CD14-positive monocyte (primary cell): Measurements from ENCODE around the gene SMAD2. TPM values are rescaled to one million over a fixed set of nuclear protein-coding genes. Genes with fewer than 3 reads are reported as not detected.

Experiments used
- DNase-seq, 3 donors: peaks; one replicate each; pipeline ENCODE4 v3.0.0-alpha.2; 2011 to 2022
- H2AFZ ChIP-seq: 2 replicates; pipeline ENCODE4 v1.6.0; 2012; ENCODE audit warnings: mild to moderate bottlenecking, low read depth, low read length, inconsistent platforms; ENCODE audit not compliant: insufficient read depth, poor library complexity, severe bottlenecking
- H3K27ac ChIP-seq, 2 donors: 1 replicate in 1 of 2; 2 replicates in 1 of 2; pipeline ENCODE4 v1.5.1; 2012 to 2013; ENCODE audit warnings: low read length in 2 of 2, control low read depth in 1 of 2, inconsistent platforms in 1 of 2, low read depth in 1 of 2, mild to moderate bottlenecking in 1 of 2
- H3K27me3 ChIP-seq, 2 donors: one replicate each; pipeline versions ENCODE4 v1.6.0 to v1.6.1; 2011 to 2013; ENCODE audit warnings: low read length in 2 of 2; ENCODE audit not compliant: control insufficient read depth in 2 of 2, insufficient read depth in 2 of 2
- H3K36me3 ChIP-seq, 2 donors: replicated peaks in 1 of 2; 1 replicate in 1 of 2; 2 replicates in 1 of 2; pipeline versions ENCODE4 v1.5.1 to v1.6.1; 2012 to 2013; ENCODE audit warnings: low read length in 2 of 2, control low read depth in 1 of 2, inconsistent platforms in 1 of 2, mild to moderate bottlenecking in 1 of 2; ENCODE audit not compliant: insufficient read depth in 2 of 2, control insufficient read depth in 1 of 2
- H3K4me1 ChIP-seq, 2 donors: 1 replicate in 1 of 2; 2 replicates in 1 of 2; pipeline versions ENCODE4 v1.5.1 to v1.6.1; 2012 to 2013; ENCODE audit warnings: low read length in 2 of 2, control low read depth in 1 of 2, inconsistent platforms in 1 of 2, mild to moderate bottlenecking in 1 of 2, moderate library complexity in 1 of 2; ENCODE audit not compliant: insufficient read depth in 2 of 2, control insufficient read depth in 1 of 2
- H3K4me2 ChIP-seq: replicated peaks from 2 replicates; pipeline ENCODE3; 2012; ENCODE audit warnings: low read length, moderate library complexity, mild to moderate bottlenecking; ENCODE audit not compliant: poor library complexity, severe bottlenecking; ENCODE audit errors: extremely low read depth
- H3K4me3 ChIP-seq, 3 experiments: fragments of 200-600 bp in 1 of 3; sonication (generic) in 1 of 3; replicated peaks in 1 of 3; 1 replicate in 2 of 3; 2 replicates in 1 of 3; pipeline ENCODE4 v1.5.1; 2011 to 2013; ENCODE audit warnings: low read length in 3 of 3, mild to moderate bottlenecking in 3 of 3, control low read depth in 2 of 3, low read depth in 2 of 3, inconsistent platforms in 1 of 3, moderate library complexity in 1 of 3
- H3K79me2 ChIP-seq: 2 replicates; pipeline ENCODE4 v1.6.0; 2012; ENCODE audit warnings: mild to moderate bottlenecking, control low read depth, inconsistent platforms, low read length, moderate library complexity; ENCODE audit not compliant: insufficient read depth
- H3K9ac ChIP-seq: 2 replicates; pipeline ENCODE4 v1.6.0; 2017; ENCODE audit warnings: low read length, mild to moderate bottlenecking; ENCODE audit not compliant: insufficient read depth, poor library complexity, severe bottlenecking
- H3K9me3 ChIP-seq, 2 donors: replicated peaks in 1 of 2; 1 replicate in 1 of 2; 2 replicates in 1 of 2; pipeline versions ENCODE4 v1.5.1 to v1.6.1; 2012 to 2013; ENCODE audit warnings: low read length in 2 of 2, control low read depth in 1 of 2; ENCODE audit not compliant: control insufficient read depth in 1 of 2, insufficient read depth in 1 of 2
- H4K20me1 ChIP-seq: 2 replicates; pipeline ENCODE4 v1.6.0; 2012; ENCODE audit warnings: mild to moderate bottlenecking, low read length, control low read depth, moderate library complexity; ENCODE audit not compliant: insufficient read depth
- H3K27ac Mint-ChIP-seq, 7 donors: one replicate each; pipeline ENCODE4 v1.8.0; 2020; ENCODE audit warnings: mild to moderate bottlenecking in 7 of 7, mixed read lengths in 7 of 7, moderate library complexity in 6 of 7, inconsistent platforms in 2 of 7
- H3K27me3 Mint-ChIP-seq, 3 donors: one replicate each; pipeline ENCODE4 v1.8.0; 2021 to 2022; ENCODE audit warnings: low read depth in 3 of 3, mild to moderate bottlenecking in 3 of 3, mixed read lengths in 3 of 3, moderate library complexity in 3 of 3, inconsistent platforms in 1 of 3
- H3K36me3 Mint-ChIP-seq, 2 donors: one replicate each; pipeline ENCODE4 v1.8.0; 2020; ENCODE audit warnings: mixed read lengths in 2 of 2, inconsistent platforms in 1 of 2, mild to moderate bottlenecking in 1 of 2
- H3K4me1 Mint-ChIP-seq: one replicate; pipeline ENCODE4 v1.8.0; 2020; ENCODE audit warnings: mild to moderate bottlenecking, mixed read lengths
- H3K4me3 Mint-ChIP-seq, 2 donors: one replicate each; pipeline ENCODE4 v1.8.0; 2020; ENCODE audit warnings: mild to moderate bottlenecking in 2 of 2, mixed read lengths in 2 of 2, moderate library complexity in 1 of 2
- H3K9me3 Mint-ChIP-seq, 7 donors: one replicate each; pipeline ENCODE4 v1.8.0; 2020 to 2022; ENCODE audit warnings: mixed read lengths in 7 of 7, mild to moderate bottlenecking in 6 of 7, moderate library complexity in 6 of 7, inconsistent platforms in 2 of 7
- CTCF ChIP-seq: fragments of 200-600 bp; IDR thresholded peaks from one replicate; pipeline ENCODE4 v1.8.0; 2022; ENCODE audit warnings: antibody characterized with exemption, mild to moderate bottlenecking
- WGBS: methylation state at CpG from one replicate; pipeline ENCODE4 v1.1.5; 2013; ENCODE audit warnings: missing lambda C conversion rate; ENCODE audit not compliant: insufficient coverage; 5-methylcytosine and 5-hydroxymethylcytosine counted together
- intact Hi-C, 2 donors: fragments of 100-400 bp; cut with micrococcal nuclease; formaldehyde crosslinking; loops; one replicate each; pipeline versions ENCODE4 v1.15.0 to v1.15.1; 2023
- polyA plus RNA-seq, 3 donors: library from polyadenylated mRNA; depleted of rRNA in 1 of 3; unstranded in 2 of 3; stranded (reverse) in 1 of 3; fragments of 300-500 nt in 2 of 3; fragments of >200 nt in 1 of 3; fragmentation: Illumina TruSeq in 2 of 3; gene quantifications; 1 replicate in 2 of 3; 2 replicates in 1 of 3; pipeline ENCODE4 v1.2.3, GENCODE V29; 2012 to 2021

Gene SMAD2
- polyA plus RNA-seq, 3 donors: 48.1 to 72.6 (median 70.6) TPM

GRCh38 chr18:47844828-47845498 lies 85.5 kb downstream of the SMAD2 start:
- Histone ChIP-seq H3K27ac (no peak overlapping the region), H3K27me3 (no peaks in the 10 kb centered on the region), H4K20me1 (peaks cover 6% of the 10 kb centered on the region), H3K9ac (no peak overlapping the region), H3K36me3 (peaks cover 80 to 90% of the 10 kb centered on the region in 2 donors), H3K4me3 (no peak overlapping the region), H3K79me2 (no peaks in the 10 kb centered on the region), H3K9me3 (no peaks in the 10 kb centered on the region), H3K4me2 (no peak overlapping the region), H3K4me1 (no peaks in the 10 kb centered on the region), H2AFZ (no peak overlapping the region)
- H3K9me3 Mint-ChIP-seq: no peaks in the 10 kb centered on the region
- DNase-seq: no peak
- peaks cover 65 to 80% of the 10 kb centered on the region in 2 donors for H3K36me3 Mint-ChIP-seq
- intact Hi-C loops: no loop called here
- WGBS: 96% methylated on average over 3 of the region's 5 CpGs
- no peak overlapping the region for H3K4me3 Mint-ChIP-seq
- no peaks in the 10 kb centered on the region for H3K27me3 Mint-ChIP-seq
- H3K27ac Mint-ChIP-seq: peak overlapping the region in 1 of 7 donors; percentile 30
- TF ChIP-seq CTCF: no peak
- H3K4me1 Mint-ChIP-seq: no peaks in the 10 kb centered on the region

- Histone ChIP-seq H3K36me3 (peaks cover 90 to 98% of the 10 kb centered on the region in 2 donors), H3K27me3 (no peaks in the 10 kb centered on the region), H3K4me2 (no peak overlapping the region), H3K4me1 (no peaks in the 10 kb centered on the region), H3K9me3 (no peaks in the 10 kb centered on the region), H4K20me1 (peaks cover 6% of the 10 kb centered on the region), H2AFZ (no peak overlapping the region), H3K4me3 (no peak overlapping the region), H3K9ac (no peak overlapping the region), H3K27ac (peak overlapping the region in 1 of 2 donors; percentile 49), H3K79me2 (no peaks in the 10 kb centered on the region)
- Mint-ChIP-seq H3K36me3 (peaks cover 74 to 88% of the 10 kb centered on the region in 2 donors), H3K27ac (no peak overlapping the region), H3K4me3 (no peak overlapping the region), H3K4me1 (no peaks in the 10 kb centered on the region), H3K9me3 (no peaks in the 10 kb centered on the region), H3K27me3 (no peaks in the 10 kb centered on the region)
- 100% methylated on average over 1 of the region's 1 CpG for WGBS
- intact Hi-C loops: no loop called here
- DNase-seq: no peak
- no peak for TF ChIP-seq CTCF
Measured at GRCh38 chr18:47842836-47843235, 87.6 kb downstream of the SMAD2 start.
